ENCODE measurements around the gene SLC5A9.
"Not testable (repeated sequence)": the region's sequence is repeated elsewhere in the genome, so short reads cannot be mapped to it uniquely, and the experiment has no call there.

The SLC5A9 gene

DNA sequence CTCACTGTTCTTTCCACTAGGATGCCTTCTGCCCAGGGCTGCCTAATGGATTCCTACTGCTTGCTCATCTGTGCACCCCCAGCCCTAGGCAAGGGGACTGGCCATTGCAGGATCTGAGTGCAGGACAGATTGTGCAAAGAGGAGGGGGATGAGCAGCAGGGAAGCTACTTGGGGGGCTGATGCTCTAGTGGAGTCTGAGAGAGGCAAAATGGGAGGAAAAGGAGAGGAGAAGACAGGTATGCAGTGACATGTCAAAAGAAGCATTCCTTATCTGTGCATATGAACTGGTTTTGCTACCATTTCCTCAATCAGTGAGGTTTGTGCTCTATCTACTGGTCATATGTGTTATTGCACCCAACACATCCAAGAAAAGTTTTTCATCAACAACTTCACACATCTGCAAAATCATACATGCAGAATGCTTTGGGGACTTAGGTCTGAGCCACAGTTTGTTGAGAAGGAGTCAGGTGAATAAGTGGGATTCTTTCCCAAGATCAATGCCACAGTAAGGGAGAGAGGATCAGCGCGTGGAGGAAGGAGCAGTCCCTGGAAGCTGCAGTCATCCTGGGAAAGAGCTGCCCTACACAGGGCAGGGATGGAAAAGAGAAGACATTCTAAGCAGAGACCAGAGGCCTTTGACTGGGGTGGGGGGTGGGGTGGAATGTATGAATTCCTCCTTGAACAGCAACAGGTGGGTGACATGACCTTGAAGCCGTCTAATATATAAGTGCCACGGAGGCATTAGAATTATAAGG is 14.4 kb downstream of the SLC5A9 start:
- H3K27me3 Mint-ChIP-seq = peaks cover 14% of the 10 kb centered on the region
- H3K27ac Mint-ChIP-seq = no peak overlapping the region
- CTCF ChIA-PET = interaction anchor here (0.7 to 2.4 kb wide), 10 partner anchors 8 to 240 kb away, joined by 3 to 16 read pairs (median 4); partner anchors contain the start of gene TRABD2B
- H3K9me3 Mint-ChIP-seq = no peaks in the 10 kb centered on the region
- H3K36me3 Mint-ChIP-seq = no peaks in the 10 kb centered on the region
- H3K4me3 Mint-ChIP-seq = no peak overlapping the region
- DNase-seq = no peak
- no peaks in the 10 kb centered on the region for H3K4me1 Mint-ChIP-seq

DNA sequence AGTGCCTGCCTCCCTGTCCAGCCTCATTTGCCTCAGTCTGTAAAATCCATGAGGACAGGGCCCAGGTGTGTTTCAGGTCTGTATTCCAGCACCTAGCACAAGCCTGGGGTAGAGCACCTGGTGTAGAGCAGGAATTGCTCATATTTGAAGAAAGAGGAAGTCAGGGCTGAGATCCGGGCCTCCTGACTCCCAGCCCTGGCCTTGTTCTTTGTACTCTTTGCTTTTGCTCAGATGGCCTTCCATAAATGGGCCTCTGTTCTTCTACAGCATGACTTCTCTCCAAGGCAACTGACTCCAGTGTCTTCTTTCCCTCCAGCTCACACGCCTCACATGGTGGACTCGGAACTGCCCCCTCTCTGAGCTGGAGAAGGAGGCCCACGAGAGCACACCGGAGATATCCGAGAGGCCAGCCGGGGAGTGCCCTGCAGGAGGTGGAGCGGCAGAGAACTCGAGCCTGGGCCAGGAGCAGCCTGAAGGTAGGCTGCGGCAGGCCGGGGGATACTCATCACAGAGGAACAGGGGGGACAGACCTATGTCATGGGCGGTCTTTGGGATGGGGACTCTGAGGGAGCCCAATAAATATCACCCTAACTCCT is 19.7 kb downstream of the SLC5A9 start:
- Mint-ChIP-seq H3K4me1 (no peaks in the 10 kb centered on the region), H3K9me3 (no peaks in the 10 kb centered on the region), H3K36me3 (no peaks in the 10 kb centered on the region), H3K27ac (no peak overlapping the region), H3K27me3 (peaks cover 4% of the 10 kb centered on the region), H3K4me3 (no peak overlapping the region)
- CTCF ChIA-PET = interaction anchor here (1.6 kb wide), 1 partner anchor 148 kb away, joined by 4 read pairs; no protein-coding TSS in a partner anchor
- no peak for DNase-seq

- CTCF ChIA-PET = interaction anchor here (0.9 kb wide), 1 partner anchor 9 kb away, joined by 3 read pairs; no protein-coding TSS in a partner anchor
Measured at GRCh38 chr1:48245106-48245505, 22.6 kb downstream of the SLC5A9 start.

GRCh38 chr1:48246727-48247126 is 24.2 kb downstream of the SLC5A9 start:
- Mint-ChIP-seq H3K27ac (no peak overlapping the region), H3K9me3 (no peaks in the 10 kb centered on the region), H3K4me3 (no peak overlapping the region), H3K27me3 (no peaks in the 10 kb centered on the region), H3K4me1 (peaks cover under 1% of the 10 kb centered on the region), H3K36me3 (no peaks in the 10 kb centered on the region)
- DNase-seq = no peak
- CTCF ChIA-PET = no interaction called here

More at GRCh38 chr1:48245106-48245505, 22.6 kb downstream of the SLC5A9 start:
- H3K4me1 Mint-ChIP-seq = no peaks in the 10 kb centered on the region
- DNase-seq = no peak
- no peak overlapping the region for H3K27ac Mint-ChIP-seq
- H3K27me3 Mint-ChIP-seq = no peaks in the 10 kb centered on the region
- no peak overlapping the region for H3K4me3 Mint-ChIP-seq
- H3K36me3 Mint-ChIP-seq = no peaks in the 10 kb centered on the region
- no peaks in the 10 kb centered on the region for H3K9me3 Mint-ChIP-seq

DNA sequence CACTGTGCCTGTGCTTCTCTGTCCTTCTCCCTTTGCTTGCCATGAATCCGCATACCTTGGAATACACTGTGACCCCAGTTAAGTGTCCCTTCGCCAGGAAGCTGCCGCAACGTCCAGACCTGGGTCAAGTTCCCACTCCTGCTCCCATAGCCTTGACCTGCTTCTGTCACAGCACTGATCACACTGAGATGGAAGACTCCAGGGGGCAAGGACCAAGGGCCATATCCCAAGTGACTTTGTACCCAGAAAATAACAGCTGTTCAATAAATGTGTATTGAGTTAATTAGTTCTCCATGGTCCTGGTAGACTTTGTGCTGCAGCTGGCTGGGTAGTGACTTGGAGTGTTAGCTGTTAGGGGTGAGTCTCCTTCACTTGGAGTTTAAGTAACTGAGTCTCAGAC is 25.8 kb downstream of the SLC5A9 start:
- CTCF ChIA-PET = no interaction called here
- H3K4me3 Mint-ChIP-seq = no peak overlapping the region
- peaks cover 4% of the 10 kb centered on the region for H3K4me1 Mint-ChIP-seq
- H3K36me3 Mint-ChIP-seq = no peaks in the 10 kb centered on the region
- no peak for DNase-seq
- H3K9me3 Mint-ChIP-seq = no peaks in the 10 kb centered on the region
- H3K27ac Mint-ChIP-seq = no peak overlapping the region
- H3K27me3 Mint-ChIP-seq = peaks cover 1% of the 10 kb centered on the region

DNA sequence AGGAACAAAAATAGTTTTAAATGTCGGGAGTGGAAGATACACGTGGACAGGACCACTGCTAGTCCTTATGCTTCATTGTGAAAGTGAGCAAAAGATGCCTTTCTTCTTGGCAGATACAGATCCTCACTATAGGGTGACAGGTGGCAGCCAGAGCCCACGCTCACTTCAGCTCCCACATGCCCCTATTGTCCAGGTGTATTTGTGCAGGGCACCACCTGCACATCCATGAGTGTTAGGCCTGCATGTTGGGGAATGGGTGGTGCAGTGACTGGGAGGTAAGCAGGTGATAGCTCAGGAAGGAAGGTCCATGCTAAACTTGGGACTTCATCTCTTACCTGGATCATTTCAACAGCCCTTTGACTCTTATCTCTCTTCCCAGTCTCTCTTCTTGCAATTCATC is 27.4 kb downstream of the SLC5A9 start:
- no peak for DNase-seq
- Mint-ChIP-seq H3K4me3 (no peak overlapping the region), H3K9me3 (no peaks in the 10 kb centered on the region), H3K27ac (no peak overlapping the region), H3K36me3 (no peaks in the 10 kb centered on the region), H3K27me3 (peaks cover 3% of the 10 kb centered on the region), H3K4me1 (peaks cover 4% of the 10 kb centered on the region)
- CTCF ChIA-PET = no interaction called here

DNA sequence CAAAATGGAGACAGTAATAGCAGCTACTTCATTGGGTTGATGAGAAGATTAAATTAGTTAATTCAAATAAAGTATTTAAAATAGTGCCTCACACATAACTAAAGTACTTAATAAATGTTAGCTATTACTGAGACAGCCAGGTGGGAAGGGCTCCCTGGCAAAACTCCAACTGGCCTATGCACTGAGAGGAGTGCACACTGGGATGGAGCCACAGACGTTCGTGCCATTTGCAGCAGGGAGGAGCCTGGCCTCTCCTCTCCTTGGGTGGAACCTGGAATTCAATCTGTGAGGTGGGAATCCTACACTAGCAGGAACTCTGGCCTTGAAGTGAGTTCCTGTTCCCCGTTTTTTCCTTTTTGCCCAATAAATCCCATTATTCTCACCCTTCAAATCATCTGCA is 28.1 kb downstream of the SLC5A9 start:
- CTCF ChIA-PET = no interaction called here
- Mint-ChIP-seq H3K27ac (no peak overlapping the region), H3K27me3 (peaks cover 3% of the 10 kb centered on the region), H3K4me3 (no peak overlapping the region), H3K36me3 (no peaks in the 10 kb centered on the region), H3K9me3 (no peaks in the 10 kb centered on the region), H3K4me1 (peaks cover 4% of the 10 kb centered on the region)
- DNase-seq = no peak

DNA sequence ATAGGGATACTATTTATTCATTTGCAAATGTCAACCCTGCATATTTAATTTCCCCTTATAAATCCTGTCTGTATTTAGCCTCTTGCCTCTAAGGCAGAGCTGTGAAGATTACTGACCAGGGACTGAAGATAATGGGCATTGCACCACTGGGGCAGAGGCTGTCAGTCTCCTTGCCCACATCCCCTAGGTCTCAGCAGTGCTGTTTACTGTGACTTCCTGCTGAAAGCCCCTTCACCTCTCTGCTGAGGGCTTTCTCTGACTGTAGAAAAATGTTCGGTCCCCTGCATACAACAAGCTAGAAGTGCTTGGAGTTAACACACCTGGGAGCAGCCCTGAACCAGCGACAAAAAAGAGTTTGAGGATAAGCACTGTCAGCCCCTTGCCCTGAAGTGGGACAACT is 28.8 kb downstream of the SLC5A9 start:
- no peaks in the 10 kb centered on the region for H3K9me3 Mint-ChIP-seq
- H3K27ac Mint-ChIP-seq = no peak overlapping the region
- no peak overlapping the region for H3K4me3 Mint-ChIP-seq
- peaks cover 3% of the 10 kb centered on the region for H3K27me3 Mint-ChIP-seq
- peaks cover 4% of the 10 kb centered on the region for H3K4me1 Mint-ChIP-seq
- H3K36me3 Mint-ChIP-seq = no peaks in the 10 kb centered on the region
- DNase-seq = no peak
- CTCF ChIA-PET = no interaction called here

DNA sequence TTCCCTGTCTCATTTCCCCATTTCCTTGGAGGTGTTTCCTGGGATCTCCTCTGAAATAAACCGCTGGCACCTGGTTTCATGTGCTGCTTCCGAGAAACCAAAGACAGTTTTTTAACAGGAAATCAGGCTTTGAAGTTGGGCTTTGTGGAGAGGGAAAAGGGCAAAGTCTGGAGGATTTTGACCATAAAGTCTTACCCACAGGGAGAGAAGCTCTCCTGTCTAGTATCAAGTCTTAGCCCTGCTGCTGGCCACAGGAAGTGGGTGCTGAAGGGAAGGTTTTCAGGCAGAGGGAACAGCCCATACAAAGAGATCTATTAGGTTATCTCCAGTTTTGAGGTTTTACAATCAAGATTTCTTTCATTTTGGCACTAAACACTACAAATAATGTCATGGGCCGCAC is 29.3 kb downstream of the SLC5A9 start:
- no peaks in the 10 kb centered on the region for H3K9me3 Mint-ChIP-seq
- peaks cover 3% of the 10 kb centered on the region for H3K27me3 Mint-ChIP-seq
- H3K36me3 Mint-ChIP-seq = no peaks in the 10 kb centered on the region
- no peak overlapping the region for H3K27ac Mint-ChIP-seq
- CTCF ChIA-PET = no interaction called here
- DNase-seq = no peak
- H3K4me1 Mint-ChIP-seq = peaks cover 4% of the 10 kb centered on the region
- H3K4me3 Mint-ChIP-seq = no peak overlapping the region

DNA sequence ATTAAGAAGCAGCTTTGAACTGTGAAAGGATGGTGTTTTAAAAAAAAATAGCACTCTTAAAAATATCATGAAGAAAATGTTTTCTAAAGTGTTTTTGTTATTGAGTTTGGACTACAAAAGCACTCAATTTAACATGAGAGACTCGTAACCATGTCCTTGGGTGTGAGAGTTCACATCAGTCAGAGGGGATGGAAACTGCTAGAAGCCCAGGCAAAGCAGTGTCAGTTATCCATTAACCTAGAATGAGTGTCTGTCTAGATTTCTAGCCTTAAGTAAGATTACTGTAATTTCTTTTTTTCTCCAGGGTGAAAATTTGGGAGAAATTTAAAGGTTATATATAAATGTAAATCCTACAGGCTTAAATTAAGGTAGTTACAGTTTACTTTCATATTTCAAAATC is 31.7 kb downstream of the SLC5A9 start:
- CTCF ChIA-PET = interaction anchor here (1.1 kb wide), 1 partner anchor 16 kb away, joined by 3 read pairs; no protein-coding TSS in a partner anchor
- DNase-seq = no peak
- Mint-ChIP-seq H3K9me3 (no peaks in the 10 kb centered on the region), H3K36me3 (no peaks in the 10 kb centered on the region), H3K4me3 (no peak overlapping the region), H3K4me1 (peaks cover 4% of the 10 kb centered on the region), H3K27ac (no peak overlapping the region), H3K27me3 (peaks cover 3% of the 10 kb centered on the region)

- DNase-seq = no peak
- H3K27me3 Mint-ChIP-seq = peaks cover 3% of the 10 kb centered on the region
- H3K27ac Mint-ChIP-seq = no peak overlapping the region
- H3K36me3 Mint-ChIP-seq = no peaks in the 10 kb centered on the region
- CTCF ChIA-PET = no interaction called here
- no peak overlapping the region for H3K4me3 Mint-ChIP-seq
- no peaks in the 10 kb centered on the region for H3K4me1 Mint-ChIP-seq
- H3K9me3 Mint-ChIP-seq = no peaks in the 10 kb centered on the region
Measured at GRCh38 chr1:48258106-48258505, 35.6 kb downstream of the SLC5A9 start.

GRCh38 chr1:48261881-48262400 is 39.4 kb downstream of the SLC5A9 start:
- CTCF ChIA-PET = no interaction called here
- H3K27me3 Mint-ChIP-seq = no peaks in the 10 kb centered on the region
- DNase-seq = no peak
- H3K9me3 Mint-ChIP-seq = no peaks in the 10 kb centered on the region
- H3K27ac Mint-ChIP-seq = no peak overlapping the region
- no peak overlapping the region for H3K4me3 Mint-ChIP-seq
- H3K4me1 Mint-ChIP-seq = no peaks in the 10 kb centered on the region
- H3K36me3 Mint-ChIP-seq = no peaks in the 10 kb centered on the region

DNA sequence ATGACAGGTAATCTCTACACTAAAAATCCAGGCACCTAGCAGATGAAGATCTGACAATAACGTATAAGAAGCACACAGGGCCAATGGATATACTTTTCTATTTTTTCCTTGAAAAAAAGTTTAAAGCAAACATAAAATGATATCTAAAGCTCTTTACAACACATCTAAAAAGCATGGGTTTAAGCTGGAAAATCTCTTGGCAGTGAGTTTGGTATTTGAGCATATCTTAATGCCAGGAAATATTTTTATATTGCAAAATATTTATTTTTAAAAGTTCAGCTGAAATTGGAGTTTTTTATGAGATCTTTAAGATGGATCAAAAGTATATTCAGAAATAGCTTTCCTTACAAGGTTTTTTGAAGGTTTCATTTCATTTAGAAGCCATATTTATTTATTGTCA is 40.5 kb downstream of the SLC5A9 start:
- Mint-ChIP-seq H3K36me3 (no peaks in the 10 kb centered on the region), H3K27ac (no peak overlapping the region), H3K4me1 (no peaks in the 10 kb centered on the region), H3K9me3 (no peaks in the 10 kb centered on the region), H3K27me3 (no peaks in the 10 kb centered on the region), H3K4me3 (no peak overlapping the region)
- no peak for DNase-seq
- CTCF ChIA-PET = no interaction called here

GRCh38 chr1:48266576-48266975 is 44.1 kb downstream of the SLC5A9 start:
- no peaks in the 10 kb centered on the region for H3K4me1 Mint-ChIP-seq
- no peak overlapping the region for H3K27ac Mint-ChIP-seq
- H3K36me3 Mint-ChIP-seq = no peaks in the 10 kb centered on the region
- no peak overlapping the region for H3K4me3 Mint-ChIP-seq
- no peaks in the 10 kb centered on the region for H3K9me3 Mint-ChIP-seq
- no peaks in the 10 kb centered on the region for H3K27me3 Mint-ChIP-seq
- no peak for DNase-seq
- CTCF ChIA-PET = no interaction called here

DNA sequence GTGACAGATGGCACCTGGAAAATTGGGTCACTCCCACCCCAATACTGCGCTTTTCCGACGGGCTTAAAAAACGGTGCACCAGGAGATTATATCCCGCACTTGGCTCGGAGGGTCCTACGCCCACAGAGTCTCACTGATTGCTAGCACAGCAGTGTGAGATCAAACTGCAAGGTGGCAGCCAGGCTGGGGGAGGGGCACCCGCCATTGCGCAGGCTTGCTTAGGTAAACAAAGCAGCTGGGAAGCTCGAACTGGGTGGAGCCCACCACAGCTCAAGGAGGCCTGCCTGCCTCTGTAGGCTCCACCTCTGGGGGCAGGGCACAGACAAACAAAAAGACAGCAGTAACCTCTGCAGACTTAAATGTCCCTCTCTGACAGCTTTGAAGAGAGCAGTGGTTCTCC is 54.9 kb downstream of the SLC5A9 start:
- H3K4me3 Mint-ChIP-seq, H3K27me3 Mint-ChIP-seq, DNase-seq, H3K9me3 Mint-ChIP-seq, CTCF ChIA-PET, H3K36me3 Mint-ChIP-seq, H3K27ac Mint-ChIP-seq, H3K4me1 Mint-ChIP-seq: not testable (repeated sequence)
